GM18517 (cell line): ENCODE measurements around the gene ZNF750.

Experiments
- ATAC-seq: cut with Tn5 transposase; IDR thresholded peaks from one replicate; pipeline ENCODE4 v1.9.1; 2021; ENCODE audit warnings: mild to moderate bottlenecking, moderate library complexity; ENCODE audit not compliant: unreplicated experiment

The ZNF750 gene

DNA sequence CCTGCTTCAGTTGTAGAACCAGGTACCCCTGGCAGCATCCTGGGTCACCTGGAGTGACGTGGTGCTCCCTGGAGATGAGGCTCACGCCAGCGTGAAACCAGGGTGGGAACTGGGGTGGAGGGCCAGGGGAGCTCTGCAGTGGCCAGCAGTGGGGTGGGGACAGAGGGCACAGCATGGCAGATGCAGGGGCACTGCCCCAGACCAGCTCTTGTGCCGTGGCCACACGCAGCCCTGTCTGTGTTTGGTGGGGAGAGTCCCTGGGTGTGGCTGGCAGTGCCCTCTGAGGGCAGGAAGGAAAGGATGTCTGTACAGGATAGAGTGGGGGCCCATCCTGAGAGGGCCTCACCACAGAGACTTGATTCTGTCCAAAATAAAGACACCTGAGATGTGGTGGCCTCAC is 24.5 kb downstream of the ZNF750 start:
- no peak for ATAC-seq

- ATAC-seq: no peak
Observed at GRCh38 chr17:82814834-82815233, 25.0 kb downstream of the ZNF750 start.

GRCh38 chr17:82813299-82814051 is 26.3 kb downstream of the ZNF750 start:
- ATAC-seq: no peak

GRCh38 chr17:82812601-82813000 is 27.2 kb downstream of the ZNF750 start:
- no peak for ATAC-seq

GRCh38 chr17:82812058-82812457 is 27.8 kb downstream of the ZNF750 start:
- ATAC-seq: no peak

DNA sequence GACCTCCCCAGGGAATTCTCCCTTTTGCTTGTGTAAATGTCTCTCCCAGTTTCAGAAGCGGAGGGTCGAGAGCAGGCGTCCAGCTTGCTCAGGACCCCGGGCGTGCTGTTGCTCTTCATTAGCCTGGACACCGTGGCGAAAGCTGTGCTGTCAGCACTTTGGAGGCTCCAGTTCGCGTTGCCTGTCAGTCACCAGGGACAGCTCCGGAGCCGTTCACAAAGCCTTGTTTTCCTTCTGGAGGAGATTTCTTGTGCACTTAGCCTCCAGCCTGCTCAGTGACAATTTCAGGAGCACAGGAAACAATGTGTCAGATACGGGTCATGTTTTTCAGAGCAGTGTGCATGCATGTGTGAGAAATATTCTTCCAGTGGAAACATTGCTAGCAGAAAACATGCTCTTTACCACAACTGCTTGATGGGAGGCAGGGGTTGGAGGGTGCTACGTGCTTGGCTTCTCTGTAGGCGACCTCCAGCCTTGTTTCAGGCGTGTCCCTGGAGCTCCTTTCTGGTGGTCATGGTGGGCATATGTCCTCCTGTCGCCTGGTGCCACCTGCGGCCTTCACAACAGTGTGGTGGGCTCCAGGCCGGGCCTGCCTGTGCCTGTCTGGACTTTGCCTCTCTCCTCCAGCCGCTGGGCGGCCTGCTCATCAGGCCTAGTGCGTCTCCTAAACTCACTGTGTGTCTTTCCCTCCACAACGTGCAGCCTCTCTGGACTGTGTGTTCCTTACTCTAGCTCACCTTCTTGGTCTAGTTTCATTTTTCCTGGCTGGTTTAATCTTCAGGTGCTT is 29.0 kb downstream of the ZNF750 start:
- no peak for ATAC-seq

DNA sequence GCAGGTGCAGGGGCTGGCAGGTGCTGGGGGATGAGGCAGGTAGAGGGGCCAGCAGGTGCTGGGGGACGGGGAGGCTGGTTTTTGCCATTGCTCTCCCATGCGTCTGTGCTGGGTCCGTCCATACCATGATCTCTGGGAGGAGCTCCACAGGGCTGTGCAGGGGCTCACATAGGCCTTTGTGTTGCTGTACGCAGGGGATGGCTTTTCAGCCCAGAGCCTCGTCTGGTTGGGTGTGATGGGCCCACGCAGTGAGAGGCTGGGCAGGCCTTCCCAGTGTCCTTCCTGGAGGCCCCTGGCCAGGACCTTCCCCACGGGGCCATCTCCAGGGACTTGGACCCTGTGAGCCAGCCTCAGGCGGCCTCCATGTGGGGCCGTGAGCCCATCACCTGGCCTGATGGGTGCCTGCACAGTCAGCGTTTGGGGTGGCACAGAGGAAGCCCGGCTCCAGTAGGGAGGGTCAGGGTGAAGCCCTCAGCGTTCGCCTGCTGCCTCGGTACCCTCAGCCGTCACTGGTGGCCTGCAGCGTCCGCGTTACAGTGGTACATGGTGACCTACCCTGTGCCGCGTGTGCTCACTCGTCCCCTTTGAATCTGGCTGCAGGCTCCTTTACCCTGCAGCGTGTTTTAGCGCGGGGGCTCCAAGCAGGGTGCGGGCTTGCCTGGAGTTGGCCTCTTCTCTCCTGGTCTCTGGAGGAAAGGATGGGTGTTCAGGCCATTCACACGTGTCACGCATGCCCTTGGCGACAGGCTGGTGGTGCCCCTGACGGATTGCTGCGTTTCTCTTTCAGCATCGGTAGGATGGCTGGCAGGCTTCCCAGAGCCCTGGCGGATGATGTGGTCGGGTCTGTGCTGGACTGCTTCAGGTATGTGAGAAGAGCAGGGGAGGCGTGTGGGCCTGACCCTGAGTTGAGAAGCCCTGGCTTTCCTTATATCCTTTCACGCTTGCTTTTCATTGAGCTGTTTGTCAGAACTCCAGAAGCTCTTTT is 30.6 kb downstream of the ZNF750 start:
- no peak for ATAC-seq

DNA sequence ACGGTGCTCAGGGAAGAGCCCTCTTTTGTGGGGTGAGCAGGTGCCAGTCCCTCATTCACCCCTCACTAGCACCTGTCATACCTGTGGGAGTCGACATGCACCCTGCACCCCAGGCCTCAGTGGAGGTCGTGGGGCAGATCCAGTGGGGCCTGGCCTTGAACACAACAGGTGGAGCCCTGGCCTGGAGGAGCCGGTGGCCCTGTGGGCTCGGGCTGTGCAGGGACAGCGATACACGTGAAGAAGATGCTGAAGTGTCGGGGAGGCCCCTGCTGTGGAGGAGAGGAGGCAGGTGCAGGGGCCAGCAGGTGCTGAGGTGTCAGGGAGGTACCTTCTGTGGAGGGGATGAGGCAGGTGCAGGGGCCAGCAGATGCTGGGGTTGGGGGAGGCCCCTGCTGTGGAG is 31.8 kb downstream of the ZNF750 start:
- ATAC-seq: no peak

DNA sequence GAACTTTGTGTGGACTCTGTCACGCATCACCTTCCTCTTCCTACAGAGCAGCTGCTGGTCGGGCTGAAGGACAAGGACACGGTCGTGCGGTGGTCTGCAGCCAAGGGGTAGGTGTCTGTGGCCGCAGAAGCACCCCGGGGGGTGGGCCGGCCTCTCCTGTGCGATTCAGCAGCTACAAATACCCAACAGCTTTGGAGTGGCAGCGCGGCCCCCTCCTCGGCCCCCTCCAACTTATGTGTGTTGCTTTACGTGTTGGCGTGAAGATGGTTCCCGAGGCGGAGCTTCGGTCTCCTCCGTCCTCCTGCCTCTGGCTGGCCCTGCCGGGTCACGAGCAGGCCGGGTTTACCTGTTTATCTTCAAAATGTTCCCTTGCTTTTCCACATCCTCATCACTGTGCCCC is 32.3 kb downstream of the ZNF750 start:
- ATAC-seq: no peak

DNA sequence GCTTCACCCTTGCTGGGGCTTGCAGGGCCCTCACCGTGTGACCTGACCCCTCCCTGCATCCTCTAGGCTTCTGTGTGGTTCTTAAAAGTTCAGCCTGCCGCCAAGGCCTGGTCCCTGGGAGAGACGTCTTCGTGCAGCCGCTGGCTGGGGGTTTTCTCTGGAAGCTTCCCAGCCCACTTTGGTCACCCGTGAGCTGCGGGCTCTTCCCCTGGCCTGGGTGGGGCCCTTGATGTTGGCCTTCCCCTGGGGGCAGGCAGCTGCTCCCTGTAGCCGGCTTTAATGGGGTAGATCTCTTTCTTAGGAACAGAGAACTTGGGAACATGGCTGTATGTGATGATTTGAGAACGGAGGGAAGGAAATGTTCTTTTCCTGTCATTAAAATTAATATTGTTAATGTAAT is 32.7 kb downstream of the ZNF750 start:
- no peak for ATAC-seq

GRCh38 chr17:82806645-82807044 is 33.2 kb downstream of the ZNF750 start:
- ATAC-seq: no peak

- ATAC-seq: no peak
Observed at GRCh38 chr17:82805823-82806222, 34.0 kb downstream of the ZNF750 start.

- no peak for ATAC-seq
Observed at GRCh38 chr17:82805254-82805653, 34.6 kb downstream of the ZNF750 start.

DNA sequence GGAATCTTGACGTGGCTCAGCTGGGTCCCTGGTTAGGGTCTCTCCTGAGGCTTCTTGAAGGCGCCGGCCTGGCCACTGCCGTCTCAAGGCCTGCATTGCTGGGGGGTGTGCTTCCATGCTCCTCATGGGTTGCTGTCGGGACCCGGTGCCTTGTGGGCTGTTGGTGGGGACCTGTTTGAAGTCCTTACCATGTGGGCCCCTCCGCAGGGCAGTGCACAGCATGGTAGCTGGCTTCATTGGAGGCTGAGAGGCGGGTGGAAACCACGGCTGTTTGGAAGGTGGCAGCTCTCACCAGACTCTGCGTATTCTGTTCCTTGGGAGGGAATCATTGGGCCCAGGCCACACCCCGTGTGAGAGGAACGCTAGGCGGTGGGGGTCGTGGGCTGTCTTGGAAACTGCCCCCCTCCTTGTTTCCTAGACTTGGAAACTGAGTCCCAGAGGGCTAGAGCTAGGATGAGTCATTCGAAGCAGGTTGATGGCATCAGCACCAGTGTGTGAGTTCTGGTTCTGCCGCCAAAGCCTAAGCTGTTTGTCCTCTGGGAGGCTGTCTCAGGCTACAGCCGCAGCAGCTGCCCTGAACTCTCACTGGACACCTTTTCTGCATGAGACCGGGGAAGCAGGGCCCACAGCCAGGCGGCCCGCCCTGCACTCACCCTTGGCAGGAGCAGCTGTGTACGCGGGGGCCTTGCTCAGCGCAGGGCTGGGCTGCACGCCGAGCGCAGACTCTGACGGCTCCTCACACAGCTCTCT is 35.2 kb downstream of the ZNF750 start:
- no peak for ATAC-seq

DNA sequence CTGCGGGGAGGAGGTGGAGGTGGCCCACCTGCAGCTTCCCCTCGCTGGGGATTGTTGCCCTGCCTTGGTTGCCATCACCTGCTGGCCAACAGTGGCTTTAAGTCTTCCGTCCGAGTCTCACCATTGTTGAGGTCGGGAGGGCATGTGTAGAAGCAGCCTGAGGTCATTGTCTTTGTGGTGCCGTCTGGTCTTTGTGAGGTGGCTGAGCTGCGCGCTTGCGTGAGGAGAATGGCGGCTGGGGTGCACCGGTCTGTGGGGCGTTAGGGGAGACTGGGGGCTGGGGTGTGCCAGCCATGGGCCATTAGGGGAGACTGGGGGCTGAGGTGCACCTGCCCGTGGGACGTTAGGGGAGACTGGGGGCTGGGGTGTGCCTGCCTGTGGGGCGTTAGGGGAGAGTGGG is 36.2 kb downstream of the ZNF750 start:
- ATAC-seq: no peak

- no peak for ATAC-seq
Observed at GRCh38 chr17:82803185-82803584, 36.6 kb downstream of the ZNF750 start.

- no peak for ATAC-seq
Observed at GRCh38 chr17:82802075-82802780, 37.6 kb downstream of the ZNF750 start.

DNA sequence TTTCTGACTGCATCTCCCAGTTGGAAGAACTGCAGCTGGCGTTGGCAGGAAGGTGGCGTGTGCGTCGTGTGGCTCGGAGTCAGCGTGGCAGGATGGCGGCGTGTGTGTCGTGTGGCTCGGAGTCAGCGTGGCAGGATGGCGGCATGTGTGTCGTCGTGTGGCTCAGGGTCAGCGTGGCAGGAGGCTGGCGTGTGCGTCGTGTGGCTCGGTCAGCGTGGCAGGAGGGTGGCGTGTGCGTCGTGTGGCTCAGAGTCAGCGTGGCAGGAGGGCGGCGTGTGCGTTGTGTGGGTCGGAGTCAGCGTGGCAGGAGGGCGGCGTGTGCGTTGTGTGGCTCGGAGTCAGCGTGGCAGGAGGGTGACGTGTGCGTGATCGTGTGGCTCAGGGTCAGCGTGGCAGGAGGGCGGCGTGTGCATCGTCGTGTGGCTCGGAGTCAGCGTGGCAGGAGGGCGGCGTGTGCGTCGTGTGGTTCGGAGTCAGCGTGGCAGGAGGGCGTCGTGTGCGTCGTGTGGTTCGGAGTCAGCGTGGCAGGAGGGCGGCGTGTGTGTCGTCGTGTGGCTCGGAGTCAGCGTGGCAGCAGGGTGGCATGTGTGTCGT is 38.3 kb downstream of the ZNF750 start:
- ATAC-seq: no peak

GRCh38 chr17:82800885-82801284 is 38.9 kb downstream of the ZNF750 start:
- no peak for ATAC-seq
